Occipital lobe (tissue), 2 donors: Measurements from ENCODE around the gene TET1. TPM values are rescaled to one million over a fixed set of nuclear protein-coding genes. Genes with fewer than 3 reads are reported as not detected.
A peak's percentile ranks its signal among the peaks of the same experiment; 100 is the strongest.
"Not testable (repeated sequence)": the region's sequence is repeated elsewhere in the genome, so short reads cannot be mapped to it uniquely, and the experiment has no call there.

Source experiments
- DNase-seq: peaks from one replicate; lab custom pipeline; 2025; lab: John Stamatoyannopoulos, UW
- total RNA-seq: library from RNA; depleted of rRNA; stranded (reverse); fragments of >200 nt; gene quantifications from one replicate; pipeline ENCODE4 v1.2.3, GENCODE V29; 2014

Gene TET1
- total RNA-seq = 33.5 TPM

GRCh38 chr10:68560186-68560942, at the start of gene TET1:
TSS of gene TET1 (plus strand) at chr10:68560337. CDS start at chr10:68572339, 12,002 bp downstream.
- DNase-seq = peak; percentile 10

GRCh38 chr10:68516216-68516615, 43.9 kb upstream of the TET1 start:
- DNase-seq = not testable (repeated sequence)

- no peak for DNase-seq
Observed at GRCh38 chr10:68516766-68517165, 43.4 kb upstream of the TET1 start.

GRCh38 chr10:68517188-68517587, 42.9 kb upstream of the TET1 start:
- no peak for DNase-seq

- not testable (repeated sequence) for DNase-seq
Observed at GRCh38 chr10:68518609-68519008, 41.5 kb upstream of the TET1 start.

GRCh38 chr10:68525490-68526038, 34.6 kb upstream of the TET1 start:
- DNase-seq = not testable (repeated sequence)

GRCh38 chr10:68526634-68527307, 33.4 kb upstream of the TET1 start:
- DNase-seq = no peak

GRCh38 chr10:68536973-68537372, 23.2 kb upstream of the TET1 start:
- no peak for DNase-seq

GRCh38 chr10:68537796-68538195, 22.3 kb upstream of the TET1 start:
- no peak for DNase-seq

- DNase-seq = no peak
Observed at GRCh38 chr10:68543004-68543918, 16.9 kb upstream of the TET1 start.

GRCh38 chr10:68550747-68551411, 9.3 kb upstream of the TET1 start:
- DNase-seq = no peak

GRCh38 chr10:68553138-68553537, 7.0 kb upstream of the TET1 start:
- no peak for DNase-seq

GRCh38 chr10:68553599-68553998, 6.5 kb upstream of the TET1 start:
- no peak for DNase-seq

GRCh38 chr10:68558478-68558877, 1.7 kb upstream of the TET1 start:
- no peak for DNase-seq

- DNase-seq = no peak
Observed at GRCh38 chr10:68559251-68559650, 886 bp upstream of the TET1 start.

- no peak for DNase-seq
Observed at GRCh38 chr10:68559841-68560185, 324 bp upstream of the TET1 start.

- peak; percentile 10 for DNase-seq
Observed at GRCh38 chr10:68560943-68561864, 1.1 kb downstream of the TET1 start.

GRCh38 chr10:68561865-68562649, 1.9 kb downstream of the TET1 start:
- no peak for DNase-seq
